GM19351 (cell line): ENCODE results near the gene MARCHF3.
"Not testable (repeated sequence)": the region's sequence is repeated elsewhere in the genome, so short reads cannot be mapped to it uniquely, and the experiment has no call there.

Experiments
- ATAC-seq: cut with Tn5 transposase; IDR thresholded peaks from one replicate; pipeline ENCODE4 v1.9.1; 2021; ENCODE audit warnings: mild to moderate bottlenecking, moderate library complexity; ENCODE audit not compliant: unreplicated experiment

Gene MARCHF3

DNA sequence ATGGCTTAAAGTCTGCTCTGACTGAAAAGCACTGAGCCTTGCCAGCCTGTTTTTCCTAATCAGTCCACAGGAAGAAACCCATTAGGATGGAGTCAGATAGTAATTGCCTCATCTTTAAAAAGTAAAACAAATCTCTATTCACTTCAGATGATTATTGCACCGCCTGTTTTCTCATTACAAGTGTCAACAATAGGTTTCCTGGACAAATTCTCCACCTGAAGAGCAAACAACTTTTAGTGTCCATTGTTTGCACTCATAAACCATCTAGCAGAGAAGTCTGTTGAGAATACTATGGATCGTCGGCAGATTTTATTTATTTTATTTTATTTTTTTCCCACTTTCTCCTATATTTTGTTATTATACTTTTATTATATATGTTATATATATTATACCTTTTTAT lies 22.7 kb upstream of the MARCHF3 start:
- ATAC-seq, result no peak

- no peak for ATAC-seq
These were observed 21.2 kb upstream of the MARCHF3 start for GRCh38 chr5:127051591-127051990.

GRCh38 chr5:127046343-127047072 lies 16.1 kb upstream of the MARCHF3 start:
- ATAC-seq, result no peak

DNA sequence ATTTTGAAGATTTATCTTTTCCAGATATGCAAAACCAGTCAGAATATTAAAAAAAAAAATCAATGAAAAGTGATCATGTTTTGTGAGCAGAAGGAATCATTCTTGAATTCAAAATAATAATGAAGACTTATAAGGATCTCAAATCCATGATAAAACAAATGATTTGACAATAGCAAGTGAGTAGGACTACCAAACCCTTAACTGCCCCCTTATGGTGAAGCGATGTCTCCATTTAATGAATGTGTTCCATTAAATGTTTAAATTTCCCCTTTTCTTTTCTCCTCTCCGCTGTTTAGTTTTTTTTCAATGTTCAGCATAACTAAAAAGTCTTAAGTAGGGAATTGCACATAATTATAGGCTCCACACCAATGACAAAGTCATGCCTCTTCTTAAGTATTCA lies 12.2 kb upstream of the MARCHF3 start:
- ATAC-seq, result no peak

- ATAC-seq, result no peak
These were observed 11.2 kb upstream of the MARCHF3 start for GRCh38 chr5:127041571-127041970.

DNA sequence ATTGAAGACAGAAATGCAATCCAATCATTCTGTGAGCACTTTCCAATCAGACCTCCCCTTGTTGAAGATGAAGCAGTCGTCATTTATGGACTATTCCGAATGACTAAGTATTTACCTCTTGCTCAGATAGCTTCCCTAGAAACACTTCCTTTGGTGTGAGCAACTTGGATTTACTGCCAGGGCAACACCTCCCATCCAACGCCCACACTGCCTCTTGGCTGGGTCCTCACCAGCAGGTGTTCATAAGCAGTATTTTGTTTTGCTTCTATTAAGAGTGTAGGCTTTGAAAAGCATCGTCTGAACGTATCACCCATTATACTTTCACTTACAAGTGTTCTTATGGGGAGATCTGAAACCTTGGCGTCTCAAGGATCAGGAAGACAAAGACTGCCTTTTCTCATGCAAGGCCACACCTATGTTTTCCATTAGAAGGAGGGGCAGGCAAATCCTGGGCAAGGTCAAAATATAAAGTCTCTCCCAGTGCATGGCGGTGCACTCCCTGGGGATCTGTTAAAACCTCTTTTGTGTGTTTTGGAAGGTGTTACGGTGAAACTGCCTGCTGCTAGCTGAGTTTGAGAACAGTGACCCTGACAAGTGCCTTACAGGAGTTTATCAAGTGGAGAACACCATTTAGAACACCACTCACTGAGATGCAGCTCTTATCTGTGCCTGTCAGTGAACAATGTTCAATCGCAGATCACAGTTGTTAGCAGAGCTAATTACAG lies 10.6 kb upstream of the MARCHF3 start:
- ATAC-seq, result no peak

GRCh38 chr5:127038550-127038949 lies 8.2 kb upstream of the MARCHF3 start:
- no peak for ATAC-seq

- no peak for ATAC-seq
These were observed 1.5 kb upstream of the MARCHF3 start for GRCh38 chr5:127031863-127032232.

DNA sequence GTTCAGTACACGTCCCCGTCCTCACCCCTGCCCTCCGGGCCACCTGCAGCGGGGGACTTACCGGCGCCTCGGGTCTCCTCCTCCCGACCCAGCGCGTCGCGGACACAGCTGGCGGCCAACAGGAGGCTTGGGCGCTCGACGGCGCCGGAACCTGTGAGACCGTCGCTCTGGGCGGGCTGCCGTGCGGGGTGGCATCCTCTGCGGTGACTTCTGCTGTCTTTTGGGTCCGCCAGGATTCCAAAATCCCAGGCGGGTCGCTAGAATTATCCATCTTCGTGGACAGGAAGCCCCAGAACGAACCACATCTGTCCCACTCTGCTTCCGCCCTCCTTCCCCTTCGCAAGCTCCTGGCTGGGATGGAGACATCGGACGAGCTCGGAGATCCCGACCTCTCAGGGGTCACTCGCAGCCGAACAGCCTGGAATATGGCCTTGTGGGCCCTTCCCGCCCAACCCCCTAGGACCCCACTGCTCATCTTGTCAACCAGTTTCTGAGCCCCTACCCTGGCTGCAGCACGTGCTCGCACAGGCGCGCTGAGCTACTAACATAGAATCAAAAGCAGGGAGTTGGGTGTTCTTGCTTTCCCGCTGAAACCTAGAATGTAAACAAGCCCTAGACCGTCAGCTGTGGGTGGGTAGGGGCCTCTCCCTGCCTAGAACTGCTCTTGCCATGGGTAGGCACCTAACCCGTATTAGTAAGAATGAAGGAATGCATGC lies 947 bp upstream of the MARCHF3 start:
- ATAC-seq, result peak; percentile 16

DNA sequence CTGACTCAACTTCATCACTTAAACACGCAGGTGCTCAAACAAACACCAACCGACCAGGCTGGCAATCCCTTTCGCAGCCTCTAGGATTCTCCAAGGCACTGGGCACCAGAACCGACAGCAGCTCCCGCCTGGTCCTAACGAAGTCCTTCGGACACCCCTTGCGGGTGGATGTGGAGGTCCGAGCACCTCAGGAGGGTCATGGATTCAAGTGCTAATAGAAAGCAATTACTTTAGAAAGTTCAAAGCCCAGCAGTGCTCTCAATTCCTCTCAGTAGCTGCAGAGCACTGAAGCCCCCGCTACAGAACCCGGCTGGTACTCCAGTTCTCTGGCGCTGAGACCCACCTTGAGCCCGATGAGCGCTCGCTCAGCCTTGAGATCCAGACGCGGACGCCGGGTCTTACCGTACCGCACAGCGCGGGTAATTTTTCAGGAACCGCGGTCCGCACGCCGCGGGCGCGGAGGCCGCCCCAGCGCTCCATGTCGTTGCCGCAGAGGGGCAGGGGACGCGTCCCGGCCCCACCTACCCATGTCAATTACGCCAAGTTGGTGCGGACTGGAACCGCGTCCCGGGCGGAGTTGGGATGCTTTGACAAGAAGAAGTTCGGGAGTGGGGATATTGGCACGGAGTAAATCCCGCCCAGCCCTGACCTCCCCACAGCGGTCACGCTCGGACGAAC lies 638 bp downstream of the MARCHF3 start:
- peak; percentile 12 for ATAC-seq

DNA sequence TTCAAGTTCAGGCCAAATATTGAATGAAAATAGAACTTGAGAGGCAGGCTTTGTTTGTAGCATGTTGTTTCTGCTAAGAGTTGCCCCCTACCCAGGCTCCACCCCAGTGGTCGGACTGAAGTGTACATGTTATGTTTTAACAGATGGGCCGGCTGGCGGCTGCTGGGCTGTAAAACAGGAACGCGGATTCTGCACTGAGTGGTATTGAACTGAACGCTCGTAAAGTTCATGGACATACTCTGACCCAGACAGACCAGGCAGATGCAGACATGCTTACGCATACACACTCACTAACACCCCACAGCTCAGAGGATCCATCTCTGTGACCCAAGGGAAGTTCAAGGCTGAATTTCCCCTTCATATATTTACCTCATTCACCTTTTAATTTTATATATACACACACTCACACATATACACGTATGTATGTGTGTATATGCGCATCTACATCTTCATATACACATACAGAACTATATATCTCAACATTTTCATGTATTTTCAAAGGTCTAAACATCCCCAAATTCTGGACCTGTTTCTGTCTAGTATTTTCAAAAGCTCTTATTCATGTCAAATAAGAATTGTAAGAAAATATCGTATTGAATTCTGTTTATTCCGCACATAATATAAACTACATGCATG lies 1.4 kb downstream of the MARCHF3 start:
- no peak for ATAC-seq

DNA sequence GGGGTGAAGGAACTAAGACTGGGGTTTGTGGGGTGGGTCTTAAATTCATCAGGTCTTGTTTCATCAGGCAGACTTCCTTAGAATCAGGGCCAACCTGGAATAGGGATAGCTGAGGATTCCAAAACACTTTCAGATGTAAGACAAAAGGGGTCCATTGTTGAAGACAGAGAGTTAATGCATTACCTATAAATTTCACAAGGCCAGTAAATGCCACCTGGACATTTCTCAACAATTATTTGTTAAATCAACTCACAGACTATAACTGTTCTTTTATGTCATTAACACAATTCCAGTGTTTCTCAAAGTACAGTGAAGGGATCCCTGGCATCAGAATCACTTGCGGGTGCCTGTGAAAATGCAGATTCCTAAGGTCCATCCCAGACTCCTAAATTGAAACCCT lies 2.8 kb downstream of the MARCHF3 start:
- no peak for ATAC-seq

DNA sequence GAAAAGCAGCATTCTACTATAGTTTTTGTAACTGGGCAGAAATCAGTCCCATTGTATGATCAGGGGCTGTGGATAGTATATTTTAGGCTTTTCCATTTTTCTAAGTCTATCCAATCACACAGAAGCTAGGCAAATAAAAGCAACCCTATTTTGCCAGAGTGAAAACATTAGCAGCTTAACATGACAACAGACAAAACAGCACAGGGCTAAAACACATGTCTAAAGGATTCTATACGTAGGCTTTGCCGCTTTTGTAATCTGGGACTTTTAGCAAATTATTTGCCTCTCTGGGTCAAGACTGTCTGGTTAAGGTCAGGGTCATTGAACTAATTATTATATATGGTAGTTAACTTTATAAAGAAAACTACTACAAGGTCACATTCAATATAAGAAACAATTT lies 4.2 kb downstream of the MARCHF3 start:
- ATAC-seq, result no peak

- no peak for ATAC-seq
These were observed 4.9 kb downstream of the MARCHF3 start for GRCh38 chr5:127025467-127025866.

GRCh38 chr5:127024821-127025220 lies 5.5 kb downstream of the MARCHF3 start:
- ATAC-seq, result no peak

DNA sequence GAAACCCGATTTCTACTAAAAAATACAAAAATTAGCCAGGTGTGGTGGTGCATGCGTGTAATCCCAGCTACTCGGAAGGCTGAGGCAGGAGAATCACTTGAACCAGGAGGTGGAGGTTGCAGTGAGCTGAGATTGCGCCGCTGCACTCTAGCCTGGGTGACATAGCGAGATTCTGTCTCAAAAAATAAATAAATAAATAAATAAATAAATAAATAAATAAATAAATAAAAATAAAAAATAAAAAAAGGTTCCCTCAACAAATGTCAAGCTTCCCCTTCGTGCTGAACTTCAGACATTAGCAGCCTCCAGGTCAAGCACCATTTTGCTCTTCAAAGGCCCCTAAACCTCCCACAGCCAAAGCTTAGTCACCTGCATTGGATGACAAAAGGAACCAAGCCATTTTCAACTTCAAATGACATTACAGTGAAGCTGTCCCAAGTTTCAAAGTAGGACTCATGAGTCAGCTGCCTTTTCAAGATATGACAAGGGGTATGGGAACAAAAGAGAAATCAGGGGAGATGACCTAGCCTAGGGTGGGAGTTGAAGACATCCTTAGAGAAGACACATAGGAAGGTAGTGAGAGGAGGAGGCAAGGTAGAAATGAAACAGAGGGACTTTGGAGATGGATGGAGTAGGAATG lies 6.7 kb downstream of the MARCHF3 start:
- ATAC-seq, result not testable (repeated sequence)

GRCh38 chr5:127022846-127023245 lies 7.5 kb downstream of the MARCHF3 start:
- no peak for ATAC-seq

GRCh38 chr5:127019928-127020327 lies 10.4 kb downstream of the MARCHF3 start:
- no peak for ATAC-seq

DNA sequence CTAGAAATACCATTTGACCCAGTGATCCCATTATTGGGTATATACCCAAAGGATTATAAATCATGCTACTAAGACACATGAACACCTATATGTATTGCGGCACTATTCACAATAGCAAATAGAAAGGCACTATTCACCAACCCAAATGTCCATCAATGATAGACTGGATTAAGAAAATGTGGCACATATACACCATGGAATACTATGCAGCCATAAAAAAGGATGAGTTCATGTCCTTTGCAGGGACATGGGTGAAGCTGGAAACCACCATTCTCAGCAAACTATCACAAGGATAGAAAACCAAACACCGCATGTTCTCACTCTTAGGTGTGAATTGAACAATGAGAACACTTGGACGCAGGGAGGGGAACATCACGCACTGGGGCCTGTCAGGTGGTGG lies 13.6 kb downstream of the MARCHF3 start:
- not testable (repeated sequence) for ATAC-seq

DNA sequence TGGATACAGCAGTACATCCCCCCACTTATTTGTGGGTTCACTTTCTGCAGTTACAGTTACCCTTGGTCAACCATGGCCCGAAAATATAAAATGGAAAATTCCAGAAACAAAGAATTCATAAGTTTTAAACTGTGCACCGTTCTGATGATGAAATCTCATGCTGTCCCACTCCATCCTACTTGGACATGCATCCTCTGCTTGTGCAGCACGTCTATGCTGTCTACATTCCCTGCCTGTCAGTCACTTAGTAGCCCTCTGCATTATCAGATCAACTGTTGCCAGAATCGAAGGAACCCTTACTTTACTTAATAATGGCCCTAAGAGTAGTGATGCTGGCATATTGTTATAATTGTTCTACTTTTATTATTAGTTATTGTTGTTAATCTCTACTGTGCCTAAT lies 14.6 kb downstream of the MARCHF3 start:
- no peak for ATAC-seq
